K562 (cell line): ENCODE measurements around the gene PANK2. TPM values are rescaled to one million over a fixed set of nuclear protein-coding genes. Genes with fewer than 3 reads are reported as not detected.

ENCODE experiments used
- AFF1 ChIP-seq, 2 experiments: fragments of 450-650 bp; IDR thresholded peaks; 2 replicates each; pipeline ENCODE4 v1.6.1; 2018; ENCODE audit warnings: mild to moderate bottlenecking in 2 of 2, low read depth in 1 of 2; ENCODE audit not compliant: partially characterized antibody in 2 of 2
- BCL6 ChIP-seq: fragments of 250-450 bp; sonication (Bioruptor Pico); IDR thresholded peaks from 2 replicates; pipeline ENCODE4 v1.4.0; 2020
- CLOCK ChIP-seq: fragments of 250-450 bp; sonication (Bioruptor Pico); IDR thresholded peaks from 2 replicates; pipeline ENCODE4 v1.4.0; 2020; ENCODE audit warnings: mild to moderate bottlenecking, moderate library complexity, borderline replicate concordance
- COPS2 ChIP-seq: fragments of 450-650 bp; conservative IDR thresholded peaks from 2 replicates; pipeline ENCODE4 v1.6.1; 2016; ENCODE audit warnings: mild to moderate bottlenecking, moderate library complexity
- E2F4 ChIP-seq: sonication (generic); formaldehyde crosslinking; IDR thresholded peaks from 2 replicates; pipeline ENCODE4 v1.8.0; 2022; ENCODE audit warnings: mild to moderate bottlenecking, low read depth, missing genetic modification reagents
- ETV6 ChIP-seq, 3 experiments: fragments of 150-350 bp in 1 of 3; sonication (generic) in 1 of 3; formaldehyde crosslinking in 1 of 3; IDR thresholded peaks; 2 replicates each; pipeline versions ENCODE4 v1.6.1 to v1.8.0; 2014 to 2022; ENCODE audit warnings: borderline replicate concordance in 2 of 3, low read depth in 2 of 3, antibody characterized with exemption in 1 of 3, low read length in 1 of 3, mild to moderate bottlenecking in 1 of 3, missing genetic modification reagents in 1 of 3
- NCOA4 ChIP-seq: fragments of 450-650 bp; IDR thresholded peaks from 2 replicates; pipeline ENCODE4 v1.6.1; 2018; ENCODE audit warnings: mild to moderate bottlenecking; ENCODE audit not compliant: partially characterized antibody
- PREB ChIP-seq: sonication (generic); formaldehyde crosslinking; IDR thresholded peaks from 2 replicates; pipeline ENCODE4 v1.8.1; 2023; ENCODE audit warnings: mild to moderate bottlenecking, missing genetic modification reagents
- PYGO2 ChIP-seq: fragments of 450-650 bp; IDR thresholded peaks from 2 replicates; pipeline ENCODE4 v1.6.1; 2016; ENCODE audit warnings: mild to moderate bottlenecking, missing genetic modification characterization, moderate library complexity, missing compliant biosample characterization
- THRB ChIP-seq: fragments of 450-650 bp; formaldehyde crosslinking; conservative IDR thresholded peaks from 2 replicates; pipeline ENCODE4 v1.4.0; 2022; ENCODE audit warnings: mild to moderate bottlenecking, missing genetic modification characterization
- ZKSCAN8 ChIP-seq: fragments of 200-800 bp; sonication (Bioruptor generic); IDR thresholded peaks from 2 replicates; pipeline ENCODE4 v1.6.1; 2016; ENCODE audit warnings: missing genetic modification characterization, missing compliant biosample characterization
- ZNF121 ChIP-seq: sonication (generic); formaldehyde crosslinking; conservative IDR thresholded peaks from 2 replicates; pipeline ENCODE4 v1.8.0; 2022; ENCODE audit warnings: missing genetic modification reagents
- ZNF253 ChIP-seq: fragments of 250-450 bp; sonication (Bioruptor Pico); conservative IDR thresholded peaks from 2 replicates; pipeline ENCODE4 v1.6.1; 2021; ENCODE audit warnings: mild to moderate bottlenecking
- ZNF57 ChIP-seq: fragments of 450-650 bp; formaldehyde crosslinking; IDR thresholded peaks from 2 replicates; pipeline ENCODE4 v1.4.0; 2020; ENCODE audit warnings: mild to moderate bottlenecking, moderate library complexity
- ZNF766 ChIP-seq: fragments of 200-800 bp; sonication (Bioruptor generic); conservative IDR thresholded peaks from 2 replicates; pipeline ENCODE4 v1.6.1; 2016; ENCODE audit warnings: missing genetic modification characterization, missing compliant biosample characterization
- polyA plus RNA-seq, 8 experiments: library from polyadenylated mRNA; depleted of rRNA in 4 of 8; stranded (reverse) in 5 of 8; unstranded in 3 of 8; fragments of >200 nt; fragmentation: Nextera tagmentation in 2 of 8; fragmentation: Illumina TruSeq in 1 of 8; extraction: Ambion mirVana in 2 of 8; extraction: Trizol in 1 of 8; gene quantifications; 2 replicates each; pipeline versions ENCODE4 v1.2.1 to v1.2.3, GENCODE V29; 2011 to 2014; ENCODE audit warnings: inconsistent platforms in 1 of 8, missing spikeins in 1 of 8
- total RNA-seq, 7 experiments: library from RNA; depleted of rRNA in 6 of 7; stranded (reverse); fragments of >200 nt in 6 of 7; fragmentation: Illumina TruSeq in 2 of 7; extraction: Trizol in 2 of 7; gene quantifications; 2 replicates each; pipeline versions ENCODE4 v1.2.1 to v1.2.3, GENCODE V29; 2011 to 2021; ENCODE audit warnings: low replicate concordance in 1 of 7

Gene PANK2
- total and polyA plus RNA-seq, 9 of the 15 experiments (the other 6 are each of a cell fraction or from before 2014, with no cell fraction given), result 14.9 to 43.5 (median 31.4) TPM

- TF ChIP-seq ZNF766 (CRISPR knock-in tag) (peak; percentile 81; the same call in 1 of the 2 replicates), BCL6 (CRISPR knock-in tag) (no peak), PYGO2 (tag) (peak; percentile 64; the same call in 1 of the 2 replicates), AFF1 (IDR thresholded peaks at IDR 0.05; ENCODE audit: low read depth in 1 of 2, partially characterized antibody in 2 of 2) (peak in 1 of 2 experiments; percentile 45), NCOA4 (peak; percentile 80), E2F4 (CRISPR knock-in tag) (no peak), CLOCK (CRISPR knock-in tag) (no peak), COPS2 (no peak), PREB (CRISPR knock-in tag) (no peak), ZNF121 (CRISPR knock-in tag) (no peak), THRB (CRISPR knock-in tag) (0 out of 2 replicates have a peak, but pooled peaks have one; percentile 8), ZNF57 (no peak), ETV6 (IDR thresholded peaks at IDR 0.05; ENCODE audit: borderline replicate concordance in 1 of 2, low read depth in 2 of 2, low read length in 1 of 2) (no peak), ETV6 (CRISPR knock-in tag; IDR thresholded peaks at IDR 0.05; ENCODE audit: borderline replicate concordance) (no peak), ZNF253 (CRISPR knock-in tag) (no peak), ZKSCAN8 (CRISPR knock-in tag) (peak; percentile 65; the same call in 1 of the 2 replicates)
These were observed 20.8 kb downstream of the PANK2 start (continued) for GRCh38 chr20:3909952-3910366.
